ENCODE measurements around the gene PLEKHG1.

The PLEKHG1 gene

GRCh38 chr6:150622476-150622875 lies 22.8 kb downstream of the PLEKHG1 start:
- DNase-seq = no peak

GRCh38 chr6:150622941-150623874 lies 23.5 kb downstream of the PLEKHG1 start:
- DNase-seq = no peak

GRCh38 chr6:150624191-150624590 lies 24.5 kb downstream of the PLEKHG1 start:
- no peak for DNase-seq

- no peak for DNase-seq
Measured at GRCh38 chr6:150625927-150626326, 26.2 kb downstream of the PLEKHG1 start.

GRCh38 chr6:150627154-150627553 lies 27.5 kb downstream of the PLEKHG1 start:
- DNase-seq = no peak

GRCh38 chr6:150627585-150628025 lies 27.9 kb downstream of the PLEKHG1 start:
- no peak for DNase-seq

- no peak for DNase-seq
Measured at GRCh38 chr6:150628908-150629307, 29.2 kb downstream of the PLEKHG1 start.

GRCh38 chr6:150631283-150631983 lies 31.7 kb downstream of the PLEKHG1 start:
- DNase-seq = no peak

GRCh38 chr6:150631984-150632642 lies 32.4 kb downstream of the PLEKHG1 start:
- DNase-seq = no peak

- DNase-seq = no peak
Measured at GRCh38 chr6:150632785-150633485, 33.2 kb downstream of the PLEKHG1 start.

- DNase-seq = no peak
Measured at GRCh38 chr6:150633486-150633834, 33.8 kb downstream of the PLEKHG1 start.

GRCh38 chr6:150634176-150634963 lies 34.7 kb downstream of the PLEKHG1 start:
- DNase-seq = no peak

GRCh38 chr6:150634964-150635292 lies 35.2 kb downstream of the PLEKHG1 start:
- DNase-seq = no peak

GRCh38 chr6:150635906-150636514 lies 36.3 kb downstream of the PLEKHG1 start:
- no peak for DNase-seq

- DNase-seq = no peak
Measured at GRCh38 chr6:150636808-150637207, 37.1 kb downstream of the PLEKHG1 start.

GRCh38 chr6:150637266-150637665 lies 37.6 kb downstream of the PLEKHG1 start:
- no peak for DNase-seq

GRCh38 chr6:150638267-150638666 lies 38.6 kb downstream of the PLEKHG1 start:
- DNase-seq = no peak

- DNase-seq = no peak
Measured at GRCh38 chr6:150638765-150639164, 39.1 kb downstream of the PLEKHG1 start.

GRCh38 chr6:150639823-150640331 lies 40.2 kb downstream of the PLEKHG1 start:
- no peak for DNase-seq

- no peak for DNase-seq
Measured at GRCh38 chr6:150640556-150641209, 41.0 kb downstream of the PLEKHG1 start.
